Stimulated activated CD8-positive, alpha-beta memory T cell treated with anti-CD3 and anti-CD28 coated beads, Interleukin-12 subunit alpha, Interleukin-12 subunit beta, amount 100 ng/mL, for 4 hours (primary cell): Measurements from ENCODE around the gene LIPH.

Source experiments
- DNase-seq: peaks from one replicate; pipeline ENCODE4 v3.0.0-alpha.2; 2020; ENCODE audit warnings: low read depth

The LIPH gene

GRCh38 chr3:185539934-185540333, 12.5 kb downstream of the LIPH start:
- no peak for DNase-seq

- no peak for DNase-seq
Observed at GRCh38 chr3:185537369-185537970, 14.9 kb downstream of the LIPH start.

GRCh38 chr3:185534511-185534910, 17.9 kb downstream of the LIPH start:
- DNase-seq = no peak

DNA sequence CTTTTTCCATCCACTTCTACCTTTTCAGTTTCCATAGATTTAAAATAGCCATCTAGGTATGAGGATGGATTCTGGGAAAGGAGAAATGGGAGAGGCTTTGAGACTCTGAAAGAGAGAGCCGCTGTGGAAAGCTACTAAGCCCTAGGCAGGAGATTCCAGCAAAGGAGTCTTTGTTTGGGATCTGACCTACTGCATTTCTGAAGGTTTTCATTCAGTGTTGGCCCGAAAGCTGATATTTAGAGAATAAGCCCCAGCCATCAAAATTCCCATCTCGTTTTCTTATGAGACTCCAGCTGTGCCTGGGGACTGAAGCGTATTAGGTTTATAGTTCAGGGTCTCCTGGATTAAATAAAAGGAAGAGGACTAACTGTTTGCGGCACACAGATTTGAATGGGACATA, 19.5 kb downstream of the LIPH start:
- no peak for DNase-seq

- no peak for DNase-seq
Observed at GRCh38 chr3:185530856-185531255, 21.5 kb downstream of the LIPH start.

- no peak for DNase-seq
Observed at GRCh38 chr3:185528532-185528931, 23.9 kb downstream of the LIPH start.

DNA sequence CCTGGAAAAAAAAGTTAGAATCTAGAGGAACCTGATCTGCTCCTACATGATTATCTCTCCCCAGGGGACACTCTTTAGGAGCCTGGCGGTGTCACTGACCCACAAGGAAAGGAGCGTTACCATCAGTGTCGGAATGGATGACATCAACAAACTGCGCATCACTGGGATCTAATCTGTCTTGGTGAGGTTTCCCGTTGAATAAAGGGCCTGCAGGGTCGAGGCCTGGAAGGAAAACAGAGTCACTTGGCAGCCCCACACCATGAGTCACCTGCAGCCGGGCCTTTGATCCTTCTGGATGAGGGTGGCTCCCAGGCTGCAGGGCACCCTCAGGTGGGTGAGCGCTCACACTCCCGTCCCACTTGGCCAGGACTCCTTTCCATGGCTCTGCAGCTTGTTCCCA, 25.0 kb downstream of the LIPH start:
- DNase-seq = no peak

DNA sequence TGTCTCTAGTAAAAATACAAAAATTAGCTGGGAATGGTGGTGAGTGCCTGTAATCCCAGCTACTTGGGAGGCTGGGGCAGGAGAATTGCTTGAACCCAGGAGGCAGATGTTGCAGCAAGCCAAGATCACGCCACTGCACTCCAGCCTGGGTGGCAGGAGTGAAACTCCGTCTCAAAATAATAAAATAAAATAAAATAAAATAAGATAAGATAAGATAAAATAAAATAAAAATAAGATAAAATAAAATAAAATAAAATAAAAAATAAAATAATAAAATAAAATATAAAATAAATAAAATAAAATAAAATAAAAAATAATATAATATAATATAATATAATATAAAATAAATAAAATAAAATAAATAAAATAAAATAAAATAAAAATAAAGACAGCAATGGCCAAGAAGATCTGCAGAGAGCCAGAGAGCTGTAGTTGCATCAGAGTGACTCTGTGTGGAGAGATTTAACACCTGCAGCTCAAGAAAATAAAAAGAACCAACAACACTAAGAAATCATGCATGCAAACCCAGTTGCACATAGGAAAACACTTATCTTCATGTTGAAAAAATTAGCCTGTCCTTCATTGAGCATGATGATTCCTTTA, 25.9 kb downstream of the LIPH start:
- DNase-seq = no peak

- DNase-seq = no peak
Observed at GRCh38 chr3:185521349-185522138, 30.8 kb downstream of the LIPH start.

- no peak for DNase-seq
Observed at GRCh38 chr3:185519021-185519420, 33.4 kb downstream of the LIPH start.

GRCh38 chr3:185517387-185518130, 34.8 kb downstream of the LIPH start:
- DNase-seq = no peak

- no peak for DNase-seq
Observed at GRCh38 chr3:185511711-185512110, 40.7 kb downstream of the LIPH start.

DNA sequence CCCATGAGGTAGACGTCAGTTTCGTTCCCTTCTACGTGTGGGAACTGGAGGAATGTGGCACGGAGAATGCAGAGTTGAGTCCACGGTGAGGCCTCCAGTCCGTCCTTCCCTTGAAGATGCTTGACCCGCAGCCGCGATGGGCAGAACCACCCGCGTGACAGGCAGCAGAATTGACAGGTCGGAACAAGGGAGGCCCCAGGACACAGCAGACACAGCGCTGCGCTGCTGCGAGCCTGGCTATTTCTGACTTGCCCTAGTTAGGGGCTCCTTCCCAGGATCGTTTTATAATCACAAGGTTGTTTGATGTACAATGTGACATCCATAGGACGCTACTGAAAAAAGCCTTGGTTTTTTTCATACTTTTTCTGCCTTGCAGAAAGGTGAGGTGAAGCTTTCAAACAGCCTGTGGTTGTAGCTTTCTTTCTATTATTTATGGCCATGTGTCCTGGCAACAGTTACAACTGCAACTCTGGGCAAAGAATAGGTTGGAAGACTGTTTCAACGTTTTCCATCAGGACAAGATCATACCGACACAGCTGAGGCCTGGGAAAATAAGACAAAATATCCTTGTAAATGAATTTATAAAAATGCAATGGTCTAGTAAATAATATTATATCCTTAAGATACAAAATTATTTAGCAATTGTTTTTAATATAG, 43.9 kb downstream of the LIPH start:
- no peak for DNase-seq

DNA sequence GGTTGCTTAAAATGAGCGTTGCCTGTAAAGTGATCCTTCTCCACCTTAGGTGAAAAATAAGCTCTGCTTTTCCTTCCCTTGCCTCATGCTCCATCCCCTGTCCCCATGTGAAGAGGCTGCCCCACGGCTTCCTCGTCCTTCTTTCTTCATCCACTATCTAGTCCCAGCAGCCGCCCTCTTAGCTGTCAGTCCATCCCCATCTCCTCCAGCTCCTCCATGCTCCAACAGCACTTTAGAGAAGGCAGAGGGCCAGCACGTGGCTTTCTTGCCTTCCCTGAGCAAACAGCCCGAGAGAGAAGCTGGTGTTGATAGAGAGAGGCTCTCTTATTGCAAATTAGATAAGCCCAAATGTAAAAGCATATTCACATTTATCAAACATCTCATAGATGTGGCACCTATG, 44.5 kb downstream of the LIPH start:
- no peak for DNase-seq

GRCh38 chr3:185504636-185505035, 47.8 kb downstream of the LIPH start:
- DNase-seq = no peak

- no peak for DNase-seq
Observed at GRCh38 chr3:185503521-185503920, 48.9 kb downstream of the LIPH start.

DNA sequence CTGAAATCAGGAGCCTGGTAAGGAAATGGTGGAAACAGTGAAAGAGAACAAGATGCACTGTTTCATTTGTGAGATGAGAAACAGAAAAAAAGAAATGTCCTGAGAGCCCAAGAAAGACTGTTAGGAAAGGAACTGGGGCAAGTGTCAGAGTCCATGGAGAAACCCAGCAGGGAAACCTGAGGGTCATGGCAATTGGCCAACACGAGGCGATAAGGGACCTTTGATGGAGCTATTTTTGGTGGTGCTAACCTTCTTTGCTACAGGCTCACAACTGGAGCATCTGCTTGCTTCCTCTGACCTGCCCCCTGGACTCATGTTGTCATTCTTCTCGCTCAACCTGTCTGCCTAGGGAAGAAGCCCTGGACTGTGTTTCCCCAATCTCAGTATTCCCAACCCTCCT, 49.4 kb downstream of the LIPH start:
- DNase-seq = no peak

- peak; percentile 75 for DNase-seq
Observed at GRCh38 chr3:185498503-185499396, 53.6 kb downstream of the LIPH start, which contains the start of gene TMEM41A. TMEM41A (minus strand) TSS chr3:185499035; CDS start chr3:185498961, 74 bp downstream.

DNA sequence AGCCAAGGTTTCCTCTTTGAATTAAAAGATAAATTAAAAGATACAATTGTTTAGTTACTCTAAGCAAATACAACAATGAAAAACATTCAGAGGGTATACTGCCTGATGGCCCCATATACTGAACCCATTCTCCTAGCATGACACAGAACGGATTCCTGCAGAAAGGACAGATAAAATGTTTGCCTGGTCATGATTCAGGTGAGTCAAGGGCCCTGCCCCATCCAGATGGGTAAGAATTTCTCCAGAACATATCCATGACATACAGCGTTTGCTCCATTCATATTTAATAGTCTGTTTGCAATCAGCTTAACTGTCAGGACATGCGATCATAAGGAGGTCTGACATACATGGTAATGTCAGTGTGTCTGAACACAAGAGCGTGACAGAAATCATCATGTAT, 62.1 kb downstream of the LIPH start:
- DNase-seq = no peak

DNA sequence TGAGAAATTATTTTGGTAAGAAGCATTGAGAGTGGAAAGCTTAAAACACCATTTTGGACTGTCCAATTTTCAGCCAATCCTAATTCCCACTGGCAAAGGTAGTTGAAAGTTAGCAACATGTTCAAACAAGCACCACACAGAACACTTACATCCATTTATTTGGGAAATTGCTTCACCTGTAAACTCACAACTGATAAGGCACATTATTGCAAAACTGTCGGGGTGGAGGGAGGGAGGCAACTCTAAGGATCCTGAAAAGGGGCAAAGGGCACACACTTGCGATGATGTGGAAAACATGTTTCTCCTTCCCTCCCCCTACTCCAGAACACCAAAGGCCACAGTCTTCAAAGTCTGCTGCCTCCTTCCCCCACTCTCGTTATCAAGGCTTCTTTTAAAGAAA, 62.9 kb downstream of the LIPH start:
- no peak for DNase-seq

- DNase-seq = no peak
Observed at GRCh38 chr3:185488465-185488864, 63.9 kb downstream of the LIPH start.
